Ramos (cell line): Measurements from ENCODE around the gene DNHD1.

Source experiments
- in situ Hi-C: fragments of 300-500 bp; cut with MboI; formaldehyde crosslinking; loops from one replicate; pipeline ENCODE4 v1.14.3; 2022; ENCODE audit warnings: low sequenced_read_pairs; ENCODE audit not compliant: unreplicated experiment

DNHD1 gene

DNA sequence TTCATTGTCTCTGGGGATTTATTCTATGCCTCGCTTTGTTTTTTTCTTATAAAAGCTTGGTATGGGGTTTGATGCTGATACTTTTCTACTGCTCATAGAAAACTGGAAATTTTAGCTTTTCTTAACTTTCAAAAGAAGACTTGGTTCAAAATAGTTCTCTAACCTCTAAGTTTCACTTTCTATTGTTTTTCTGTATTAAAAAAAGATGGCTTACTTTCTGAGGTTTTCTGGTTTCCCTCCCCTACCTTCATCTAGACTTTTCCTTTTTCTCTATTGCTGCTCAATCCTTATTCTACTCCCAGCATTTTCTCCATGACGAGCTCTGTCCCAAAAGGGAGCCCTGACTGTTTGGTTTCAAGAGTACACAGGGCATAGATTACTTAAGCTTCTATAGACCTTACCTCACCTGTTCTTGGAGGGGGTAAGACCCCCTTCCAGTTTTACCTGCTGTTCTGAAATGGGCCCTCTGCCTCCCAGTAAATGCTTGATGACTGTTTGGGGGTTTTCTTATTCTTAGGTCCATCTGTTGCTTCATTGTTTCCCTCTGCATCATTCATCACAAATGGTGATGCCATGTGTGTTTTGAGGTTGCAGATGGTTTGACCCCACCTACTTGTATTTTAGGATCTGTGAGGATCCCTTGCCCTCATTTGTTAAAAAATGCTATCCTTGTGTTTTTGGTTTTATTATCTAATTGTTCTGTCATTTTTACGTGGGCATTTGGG lies 29.5 kb downstream of the DNHD1 start:
- in situ Hi-C loops = no loop called here

- in situ Hi-C loops = no loop called here
Observed at GRCh38 chr11:6529266-6529665, 32.2 kb downstream of the DNHD1 start.

GRCh38 chr11:6530848-6531247 lies 33.8 kb downstream of the DNHD1 start:
- in situ Hi-C loops = no loop called here

- in situ Hi-C loops = no loop called here
Observed at GRCh38 chr11:6531267-6531752, 34.2 kb downstream of the DNHD1 start.

DNA sequence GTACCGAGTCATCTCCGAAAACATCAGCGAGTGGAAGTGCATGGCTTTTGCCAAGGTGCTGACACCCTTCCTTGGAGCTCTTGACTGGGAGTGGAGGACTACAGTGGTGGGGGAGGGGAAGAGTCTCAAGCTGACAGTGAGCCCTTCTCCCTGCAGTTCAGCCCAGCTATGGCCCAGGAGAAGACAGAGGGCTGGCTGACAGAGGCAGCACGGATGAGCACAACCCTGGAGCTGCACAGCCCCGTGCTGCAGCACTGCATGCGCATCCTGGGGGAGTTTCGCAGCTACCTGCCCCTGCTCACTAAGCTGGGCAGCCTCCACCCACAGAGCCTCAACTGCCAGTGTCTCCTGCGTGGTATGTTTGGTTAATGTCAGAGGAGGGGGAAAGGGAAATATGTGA lies 41.4 kb downstream of the DNHD1 start:
- in situ Hi-C loops = no loop called here

DNA sequence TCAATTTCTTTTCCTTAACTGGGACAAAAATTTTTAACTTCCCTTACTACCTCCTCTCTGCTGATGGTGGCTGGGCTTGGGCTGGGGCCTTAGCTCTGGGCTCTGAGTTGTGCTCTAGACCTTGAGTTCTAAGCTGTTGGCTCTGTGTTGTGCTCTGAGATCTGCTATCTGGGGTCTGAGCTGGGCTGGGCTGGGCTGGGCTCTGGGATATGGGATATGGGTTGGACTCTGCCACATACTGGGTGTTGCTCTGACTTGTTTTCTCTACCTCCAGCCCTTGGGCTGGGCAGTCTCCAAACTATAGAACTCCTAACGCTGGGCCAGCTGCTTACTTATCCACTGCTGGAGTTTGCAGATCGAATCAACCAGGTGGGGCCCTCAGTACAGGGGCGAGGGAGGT lies 41.9 kb downstream of the DNHD1 start:
- in situ Hi-C loops = no loop called here

GRCh38 chr11:6539748-6540268 lies 42.7 kb downstream of the DNHD1 start:
- in situ Hi-C loops = no loop called here

DNA sequence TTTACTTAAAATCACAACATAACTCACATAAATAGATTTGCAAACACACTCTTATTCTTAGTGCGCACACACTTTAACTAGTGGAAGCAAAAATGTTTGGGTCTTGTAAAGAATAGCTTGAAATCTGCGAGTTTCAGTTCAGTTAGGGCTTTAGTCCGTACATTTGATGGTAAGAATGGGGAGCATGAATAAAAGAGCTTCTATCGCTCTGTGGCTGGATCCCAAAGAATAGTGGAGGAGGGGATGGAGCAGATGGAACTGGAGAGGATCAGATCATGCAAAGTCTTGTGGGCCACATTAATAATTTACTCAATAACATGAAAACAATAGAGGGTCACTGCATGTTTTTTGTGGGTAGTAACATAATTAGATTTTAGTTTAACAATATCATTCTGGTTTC lies 44.3 kb downstream of the DNHD1 start:
- in situ Hi-C loops = no loop called here

GRCh38 chr11:6542727-6543126 lies 45.6 kb downstream of the DNHD1 start:
- in situ Hi-C loops = no loop called here

GRCh38 chr11:6544921-6545850 lies 48.1 kb downstream of the DNHD1 start:
- in situ Hi-C loops = no loop called here

- in situ Hi-C loops = no loop called here
Observed at GRCh38 chr11:6545917-6546605, 49.0 kb downstream of the DNHD1 start.

GRCh38 chr11:6546735-6547134 lies 49.7 kb downstream of the DNHD1 start:
- in situ Hi-C loops = no loop called here

DNA sequence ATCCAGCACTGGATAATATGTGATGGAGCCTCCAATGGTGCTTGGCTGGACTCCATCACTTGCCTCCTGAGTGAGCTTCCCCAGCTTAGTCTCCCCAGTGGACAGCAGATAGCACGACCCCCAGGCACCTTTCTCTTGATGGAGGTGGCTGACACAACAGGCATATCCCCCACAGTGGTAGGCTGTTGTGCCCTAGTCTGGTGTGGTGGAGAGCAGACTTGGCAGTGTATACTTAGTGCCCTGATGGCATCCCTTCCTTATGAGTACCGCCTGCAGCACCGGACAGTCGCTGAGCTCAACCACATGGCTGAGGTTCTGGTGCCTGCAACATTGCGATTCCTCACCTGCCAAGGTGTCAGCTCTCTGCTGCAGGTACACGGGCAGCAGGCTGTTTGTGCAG lies 50.1 kb downstream of the DNHD1 start:
- in situ Hi-C loops = no loop called here

- in situ Hi-C loops = no loop called here
Observed at GRCh38 chr11:6548121-6548520, 51.0 kb downstream of the DNHD1 start.

DNA sequence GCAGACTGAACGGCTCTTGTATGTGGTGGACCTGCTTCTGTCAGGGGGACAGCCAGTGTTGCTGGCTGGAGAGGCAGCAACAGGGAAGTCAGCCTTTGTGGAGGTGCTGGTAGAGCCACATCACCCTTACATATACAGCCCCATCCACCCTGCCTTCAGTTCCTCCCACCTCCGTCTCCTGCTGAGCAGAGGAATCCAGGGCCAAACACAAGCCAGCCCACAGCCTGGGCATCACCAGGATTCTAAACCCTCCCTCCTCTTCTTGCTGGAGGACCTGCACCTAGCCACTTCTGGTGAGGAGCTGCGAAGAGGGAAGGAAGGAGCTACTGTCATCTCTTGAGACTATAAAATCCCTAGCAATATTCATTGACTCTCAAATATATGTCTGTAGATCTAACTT lies 51.6 kb downstream of the DNHD1 start:
- in situ Hi-C loops = no loop called here

DNA sequence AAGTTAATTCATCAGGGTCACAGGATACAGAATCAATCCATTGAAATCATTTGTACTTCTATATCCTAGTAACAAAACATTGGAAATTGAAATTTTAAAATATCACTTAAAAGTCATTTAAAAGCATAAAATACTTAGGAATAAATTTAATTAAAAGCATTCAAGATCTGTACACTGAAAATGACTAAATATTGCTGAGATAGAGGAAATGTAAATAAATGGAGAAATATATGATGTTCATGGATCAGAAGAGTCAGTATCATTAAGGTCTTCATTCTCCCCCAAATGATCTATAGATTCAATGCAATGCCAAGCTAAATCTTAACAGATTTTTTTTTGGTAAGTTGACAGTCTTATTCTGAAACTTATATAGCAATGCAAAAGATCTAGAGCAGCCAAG lies 56.6 kb downstream of the DNHD1 start:
- in situ Hi-C loops = no loop called here

- in situ Hi-C loops = no loop called here
Observed at GRCh38 chr11:6554828-6555706, 58.0 kb downstream of the DNHD1 start.

DNA sequence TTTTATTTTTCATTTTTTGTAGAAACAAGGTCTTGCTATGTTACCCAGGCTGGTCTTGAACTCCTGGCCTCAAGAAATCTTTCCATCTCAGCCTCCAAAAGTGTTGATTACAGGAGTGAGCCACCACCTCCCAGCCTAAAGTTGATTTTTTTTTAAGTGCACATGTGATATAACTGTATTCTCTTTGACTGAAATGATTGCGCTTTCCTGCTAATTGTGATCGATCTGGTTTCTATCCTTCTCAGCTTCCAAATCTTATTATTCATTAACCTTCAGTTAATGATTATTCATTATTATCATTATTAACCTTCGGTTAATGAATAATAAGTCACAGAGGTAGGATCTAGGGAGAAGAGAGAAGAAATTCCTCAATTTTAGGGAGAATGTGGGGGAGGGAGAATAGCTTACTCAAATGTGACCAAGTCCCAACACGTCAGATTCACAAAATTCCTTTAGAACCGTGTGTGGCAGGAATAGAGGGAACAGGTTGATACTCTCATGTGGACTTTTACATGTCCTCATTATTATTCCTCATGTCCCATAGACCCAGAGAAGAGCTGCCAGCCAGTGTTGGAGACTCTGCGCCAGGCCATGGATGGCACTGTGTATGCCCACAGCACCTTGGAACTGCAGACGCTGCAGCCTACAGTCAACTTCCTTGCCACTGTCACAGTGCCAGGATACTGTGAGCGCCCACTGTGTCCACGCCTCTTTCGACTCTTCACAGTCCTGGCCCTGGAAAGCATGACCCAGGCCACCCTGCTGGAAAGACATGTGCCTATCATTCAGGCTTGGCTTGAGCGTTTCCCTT lies 59.3 kb downstream of the DNHD1 start:
- in situ Hi-C loops = no loop called here

DNA sequence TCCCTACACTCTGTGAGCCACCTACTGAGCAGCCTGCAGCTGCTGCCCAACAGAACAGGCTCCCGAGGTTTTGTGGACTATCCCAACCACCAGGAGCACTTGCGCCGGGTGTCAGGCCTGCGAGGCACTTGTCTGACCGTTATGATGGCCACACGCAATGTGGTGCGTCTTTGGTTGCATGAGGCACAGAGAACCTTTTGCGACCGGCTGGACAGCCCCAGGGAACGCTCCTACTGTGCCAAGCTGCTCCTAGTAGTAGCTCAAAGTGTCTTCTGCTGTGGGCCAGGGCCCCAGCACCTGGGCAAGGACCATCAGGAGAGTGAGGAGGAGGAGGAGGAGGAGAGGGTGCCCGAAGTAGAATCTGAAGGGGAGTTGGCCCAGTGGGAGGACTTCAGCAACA lies 60.0 kb downstream of the DNHD1 start:
- in situ Hi-C loops = no loop called here
